ENCODE results near the gene COL5A1.

Gene COL5A1

DNA sequence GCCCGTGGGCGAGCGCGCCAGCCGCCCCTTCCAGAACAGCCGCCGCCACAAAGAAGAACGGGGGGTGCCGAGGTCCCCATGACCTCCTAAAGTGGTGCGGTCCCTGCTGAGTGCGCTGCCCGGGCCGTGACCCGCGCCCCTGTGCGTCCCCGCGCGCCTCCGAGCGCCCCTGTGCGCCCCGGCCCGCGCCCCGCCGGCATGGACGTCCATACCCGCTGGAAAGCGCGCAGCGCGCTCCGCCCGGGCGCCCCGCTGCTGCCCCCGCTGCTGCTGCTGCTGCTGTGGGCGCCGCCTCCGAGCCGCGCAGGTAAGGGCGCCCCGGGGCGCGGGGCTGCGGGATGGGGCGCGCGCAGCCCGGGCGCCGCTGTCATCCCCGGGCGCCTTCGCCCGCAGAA, 384 bp downstream of the COL5A1 start:
- no peak for TF ChIP-seq FOXP2 (optimal IDR thresholded peaks at IDR 0.05; ENCODE audit: borderline replicate concordance, extremely low read depth, extremely low read length, insufficient read depth)

GRCh38 chr9:134642385-134643181, 980 bp downstream of the COL5A1 start:
- no peak for TF ChIP-seq POLR2AphosphoS5 (IDR thresholded peaks at IDR 0.05; ENCODE audit: low read depth, low read length)
- no peak for TF ChIP-seq SIN3A (IDR thresholded peaks at IDR 0.05; ENCODE audit: borderline replicate concordance, insufficient read depth, low read length)
- TF ChIP-seq FOXP2 (optimal IDR thresholded peaks at IDR 0.05; ENCODE audit: borderline replicate concordance, extremely low read depth, extremely low read length, insufficient read depth), result no peak
- TF ChIP-seq, protein P1, sequence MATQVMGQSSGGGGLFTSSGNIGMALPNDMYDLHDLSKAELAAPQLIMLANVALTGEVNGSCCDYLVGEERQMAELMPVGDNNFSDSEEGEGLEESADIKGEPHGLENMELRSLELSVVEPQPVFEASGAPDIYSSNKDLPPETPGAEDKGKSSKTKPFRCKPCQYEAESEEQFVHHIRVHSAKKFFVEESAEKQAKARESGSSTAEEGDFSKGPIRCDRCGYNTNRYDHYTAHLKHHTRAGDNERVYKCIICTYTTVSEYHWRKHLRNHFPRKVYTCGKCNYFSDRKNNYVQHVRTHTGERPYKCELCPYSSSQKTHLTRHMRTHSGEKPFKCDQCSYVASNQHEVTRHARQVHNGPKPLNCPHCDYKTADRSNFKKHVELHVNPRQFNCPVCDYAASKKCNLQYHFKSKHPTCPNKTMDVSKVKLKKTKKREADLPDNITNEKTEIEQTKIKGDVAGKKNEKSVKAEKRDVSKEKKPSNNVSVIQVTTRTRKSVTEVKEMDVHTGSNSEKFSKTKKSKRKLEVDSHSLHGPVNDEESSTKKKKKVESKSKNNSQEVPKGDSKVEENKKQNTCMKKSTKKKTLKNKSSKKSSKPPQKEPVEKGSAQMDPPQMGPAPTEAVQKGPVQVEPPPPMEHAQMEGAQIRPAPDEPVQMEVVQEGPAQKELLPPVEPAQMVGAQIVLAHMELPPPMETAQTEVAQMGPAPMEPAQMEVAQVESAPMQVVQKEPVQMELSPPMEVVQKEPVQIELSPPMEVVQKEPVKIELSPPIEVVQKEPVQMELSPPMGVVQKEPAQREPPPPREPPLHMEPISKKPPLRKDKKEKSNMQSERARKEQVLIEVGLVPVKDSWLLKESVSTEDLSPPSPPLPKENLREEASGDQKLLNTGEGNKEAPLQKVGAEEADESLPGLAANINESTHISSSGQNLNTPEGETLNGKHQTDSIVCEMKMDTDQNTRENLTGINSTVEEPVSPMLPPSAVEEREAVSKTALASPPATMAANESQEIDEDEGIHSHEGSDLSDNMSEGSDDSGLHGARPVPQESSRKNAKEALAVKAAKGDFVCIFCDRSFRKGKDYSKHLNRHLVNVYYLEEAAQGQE (IDR thresholded peaks at IDR 0.05; ENCODE audit: insufficient read depth in 1 of 2, low read depth in 2 of 2, low read length in 2 of 2), result no peak
- TF ChIP-seq TAF1 (IDR thresholded peaks at IDR 0.05; ENCODE audit: borderline replicate concordance, insufficient read depth, low read length), result no peak

- TF ChIP-seq FOXP2 (optimal IDR thresholded peaks at IDR 0.05; ENCODE audit: borderline replicate concordance, extremely low read depth, extremely low read length, insufficient read depth) (no peak), TAF1 (IDR thresholded peaks at IDR 0.05; ENCODE audit: borderline replicate concordance, insufficient read depth, low read length) (no peak), POLR2AphosphoS5 (IDR thresholded peaks at IDR 0.05; ENCODE audit: low read depth, low read length) (no peak)
- TF ChIP-seq, protein P1 (IDR thresholded peaks at IDR 0.05; ENCODE audit: insufficient read depth in 1 of 2, low read depth in 2 of 2, low read length in 2 of 2), result no peak
Measured at GRCh38 chr9:134643222-134643671, 1.6 kb downstream of the COL5A1 start.

DNA sequence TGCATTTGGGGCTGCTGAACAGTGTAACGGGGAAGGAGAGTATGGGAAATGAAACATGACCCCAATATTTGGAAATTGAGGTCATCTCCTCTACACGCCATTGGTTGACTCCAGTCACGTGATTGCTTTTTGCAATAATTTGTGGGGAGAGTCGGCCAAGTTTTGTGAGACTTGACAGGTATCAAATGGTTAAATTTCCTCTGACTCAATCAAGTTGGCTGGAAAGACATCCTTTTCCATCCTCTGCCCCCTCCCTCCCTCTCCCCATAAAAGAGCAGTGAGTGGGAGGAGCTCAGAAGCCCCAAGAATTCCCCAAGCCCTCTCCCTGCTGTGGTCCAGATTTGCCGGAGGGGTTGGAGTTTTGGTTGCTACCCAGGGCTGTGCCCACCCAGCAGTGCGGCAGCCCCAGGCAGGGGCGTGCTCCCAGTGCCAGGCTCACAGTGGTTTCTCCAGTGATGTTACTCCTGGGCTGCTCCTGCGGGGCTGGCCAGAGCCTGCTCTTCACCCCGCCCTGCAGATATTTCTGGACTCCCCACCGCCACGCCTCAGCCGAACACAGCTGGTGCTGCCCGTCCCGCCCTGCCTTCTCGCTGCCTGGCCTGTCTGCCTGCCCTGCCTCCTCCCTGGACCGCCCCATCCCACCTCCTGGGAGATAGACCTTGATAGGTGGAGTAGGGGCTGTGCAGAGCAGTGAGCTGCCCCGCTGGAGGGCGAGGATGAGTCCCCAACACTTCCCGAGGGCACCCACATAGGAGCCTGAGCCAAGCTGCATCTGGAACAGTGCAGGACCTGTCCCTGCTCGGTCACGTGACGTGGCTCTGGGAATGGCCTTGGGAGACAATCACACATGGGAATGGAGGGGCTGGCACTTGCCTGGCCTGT, 3.4 kb downstream of the COL5A1 start:
- TF ChIP-seq SIN3A (IDR thresholded peaks at IDR 0.05; ENCODE audit: borderline replicate concordance, insufficient read depth, low read length) (no peak), TAF1 (IDR thresholded peaks at IDR 0.05; ENCODE audit: borderline replicate concordance, insufficient read depth, low read length) (no peak), POLR2AphosphoS5 (IDR thresholded peaks at IDR 0.05; ENCODE audit: low read depth, low read length) (no peak), FOXP2 (optimal IDR thresholded peaks at IDR 0.05; ENCODE audit: borderline replicate concordance, extremely low read depth, extremely low read length, insufficient read depth) (no peak)
- TF ChIP-seq, protein P1 (IDR thresholded peaks at IDR 0.05; ENCODE audit: insufficient read depth in 1 of 2, low read depth in 2 of 2, low read length in 2 of 2), result no peak

DNA sequence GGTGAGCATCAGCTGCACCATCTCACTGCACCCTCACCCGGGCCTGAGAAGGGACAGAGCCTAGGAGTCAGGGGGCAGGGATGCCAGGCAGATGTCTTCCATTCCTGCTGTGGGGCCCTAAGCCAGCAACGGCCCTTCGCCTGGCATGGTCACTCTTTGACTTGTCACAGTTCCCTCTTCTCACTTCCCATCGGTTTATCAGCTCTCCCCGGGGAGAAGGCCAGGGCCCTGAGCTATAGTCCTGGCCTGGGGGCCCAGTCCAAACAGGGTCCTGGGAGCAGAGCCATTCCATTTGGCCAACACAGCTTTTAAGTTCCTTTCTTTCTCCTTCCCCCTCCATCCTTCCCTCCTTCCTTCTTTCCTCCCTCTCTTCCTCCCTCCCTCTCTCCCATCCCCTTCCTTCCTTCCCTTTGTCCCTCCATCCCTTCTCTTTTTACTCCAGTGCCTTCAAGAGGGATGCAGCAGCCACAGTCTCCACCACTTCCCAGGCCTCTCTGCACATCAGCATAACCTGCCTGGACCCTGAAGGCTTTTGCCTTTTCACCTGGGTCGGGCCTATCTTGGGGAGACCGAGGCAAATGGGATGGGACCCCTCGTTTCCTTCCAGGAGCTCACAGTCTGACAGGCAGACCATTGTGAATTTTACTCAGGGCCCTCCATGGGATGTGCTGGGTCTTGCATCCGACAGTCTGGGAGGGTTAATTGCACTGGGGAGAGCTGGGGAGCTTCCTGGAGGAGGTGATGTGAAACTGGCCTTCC, 4.2 kb downstream of the COL5A1 start:
- TF ChIP-seq TAF1 (IDR thresholded peaks at IDR 0.05; ENCODE audit: borderline replicate concordance, insufficient read depth, low read length) (no peak), SIN3A (IDR thresholded peaks at IDR 0.05; ENCODE audit: borderline replicate concordance, insufficient read depth, low read length) (no peak), FOXP2 (optimal IDR thresholded peaks at IDR 0.05; ENCODE audit: borderline replicate concordance, extremely low read depth, extremely low read length, insufficient read depth) (no peak), POLR2AphosphoS5 (IDR thresholded peaks at IDR 0.05; ENCODE audit: low read depth, low read length) (no peak)
- TF ChIP-seq, protein P1 (IDR thresholded peaks at IDR 0.05; ENCODE audit: insufficient read depth in 1 of 2, low read depth in 2 of 2, low read length in 2 of 2), result no peak

All from PFSK-1 (cell line).